Measurements from ENCODE around the gene CERS5.

- TF ChIP-seq CTCF (IDR thresholded peaks at IDR 0.05) (no peak), EP300 (IDR thresholded peaks at IDR 0.05) (no peak)
These were observed 6.5 kb downstream of the CERS5 start for GRCh38 chr12:50160643-50161042.
